Measurements from ENCODE around the gene ISM1. TPM values are rescaled to one million over a fixed set of nuclear protein-coding genes. Genes with fewer than 3 reads are reported as not detected.

Gene ISM1
- total RNA-seq, 1 donor from 2014 or later, result 0.98 TPM

- H3K9me3 Mint-ChIP-seq (ENCODE audit: unreplicated experiment), result peaks cover 2% of the 10 kb centered on the region
- FAIRE-seq, result no peak
- no peak overlapping the region for H3K4me3 ChIP-seq (ENCODE audit: insufficient read depth, low read depth, low read length)
- H3K4me1 ChIP-seq (ENCODE audit: insufficient read depth, low read length), result no peaks in the 10 kb centered on the region
- H3K9me3 ChIP-seq (ENCODE audit: insufficient read depth, low read depth, low read length), result no peaks in the 10 kb centered on the region
- H3K27me3 ChIP-seq (ENCODE audit: insufficient read depth, low read length), result no peaks in the 10 kb centered on the region
- H3K36me3 Mint-ChIP-seq (ENCODE audit: low read depth, unreplicated experiment), result no peaks in the 10 kb centered on the region
- H3K27ac Mint-ChIP-seq (ENCODE audit: unreplicated experiment), result no peak overlapping the region
- DNase-seq (ENCODE audit: low read depth), result no peak
- no peak overlapping the region for H3K27ac ChIP-seq (ENCODE audit: low read depth, low read length)
- H3K36me3 ChIP-seq (ENCODE audit: insufficient read depth, low read length), result no peaks in the 10 kb centered on the region
- H3K4me1 Mint-ChIP-seq (ENCODE audit: low read depth, unreplicated experiment), result no peaks in the 10 kb centered on the region
- TF ChIP-seq EZH2 (IDR thresholded peaks at IDR 0.05; ENCODE audit: insufficient read depth, low read length) (no peak), CTCF (IDR thresholded peaks at IDR 0.05; ENCODE audit: insufficient read depth, low read depth, low read length) (no peak)
- H2AFZ ChIP-seq (ENCODE audit: low read depth, low read length), result no peak overlapping the region
- H4K20me1 ChIP-seq (ENCODE audit: insufficient read depth, low read length), result no peaks in the 10 kb centered on the region
- no peaks in the 10 kb centered on the region for H3K79me2 ChIP-seq (ENCODE audit: insufficient read depth, low read length)
- no peak overlapping the region for H3K9ac ChIP-seq (ENCODE audit: low read length)
- H3K4me3 Mint-ChIP-seq (ENCODE audit: unreplicated experiment), result no peak overlapping the region
- no peak overlapping the region for H3K4me2 ChIP-seq (ENCODE audit: low read length)
- H3K27me3 Mint-ChIP-seq (ENCODE audit: low read depth, unreplicated experiment), result peaks cover 2% of the 10 kb centered on the region
Observed at GRCh38 chr20:13205848-13206434, 15.1 kb upstream of the ISM1 start.

- Histone ChIP-seq H3K79me2 (ENCODE audit: insufficient read depth, low read length) (no peaks in the 10 kb centered on the region), H2AFZ (ENCODE audit: low read depth, low read length) (no peak overlapping the region), H4K20me1 (ENCODE audit: insufficient read depth, low read length) (no peaks in the 10 kb centered on the region), H3K36me3 (ENCODE audit: insufficient read depth, low read length) (no peaks in the 10 kb centered on the region), H3K9me3 (ENCODE audit: insufficient read depth, low read depth, low read length) (no peaks in the 10 kb centered on the region), H3K4me2 (ENCODE audit: low read length) (no peak overlapping the region), H3K27ac (ENCODE audit: low read depth, low read length) (no peak overlapping the region), H3K4me1 (ENCODE audit: insufficient read depth, low read length) (no peaks in the 10 kb centered on the region), H3K9ac (ENCODE audit: low read length) (no peak overlapping the region), H3K4me3 (ENCODE audit: insufficient read depth, low read depth, low read length) (no peak overlapping the region), H3K27me3 (ENCODE audit: insufficient read depth, low read length) (peaks cover 2% of the 10 kb centered on the region)
- no peaks in the 10 kb centered on the region for H3K4me1 Mint-ChIP-seq (ENCODE audit: low read depth, unreplicated experiment)
- H3K27ac Mint-ChIP-seq (ENCODE audit: unreplicated experiment), result no peak overlapping the region
- H3K36me3 Mint-ChIP-seq (ENCODE audit: low read depth, unreplicated experiment), result no peaks in the 10 kb centered on the region
- peaks cover 2% of the 10 kb centered on the region for H3K27me3 Mint-ChIP-seq (ENCODE audit: low read depth, unreplicated experiment)
- no peak overlapping the region for H3K4me3 Mint-ChIP-seq (ENCODE audit: unreplicated experiment)
- FAIRE-seq (no peak), DNase-seq (ENCODE audit: low read depth) (no peak)
- TF ChIP-seq CTCF (IDR thresholded peaks at IDR 0.05; ENCODE audit: insufficient read depth, low read depth, low read length), result no peak
- TF ChIP-seq EZH2 (IDR thresholded peaks at IDR 0.05; ENCODE audit: insufficient read depth, low read length), result no peak
- no peaks in the 10 kb centered on the region for H3K9me3 Mint-ChIP-seq (ENCODE audit: unreplicated experiment)
Observed at GRCh38 chr20:13207016-13207415, 14.1 kb upstream of the ISM1 start.

- Mint-ChIP-seq H3K36me3 (ENCODE audit: low read depth, unreplicated experiment) (no peaks in the 10 kb centered on the region), H3K4me3 (ENCODE audit: unreplicated experiment) (no peak overlapping the region), H3K4me1 (ENCODE audit: low read depth, unreplicated experiment) (peaks cover 5% of the 10 kb centered on the region), H3K9me3 (ENCODE audit: unreplicated experiment) (no peaks in the 10 kb centered on the region), H3K27me3 (ENCODE audit: low read depth, unreplicated experiment) (peaks cover 24% of the 10 kb centered on the region), H3K27ac (ENCODE audit: unreplicated experiment) (no peak overlapping the region)
- Histone ChIP-seq H3K9ac (ENCODE audit: low read length) (no peak overlapping the region), H3K4me3 (ENCODE audit: insufficient read depth, low read depth, low read length) (no peak overlapping the region), H3K9me3 (ENCODE audit: insufficient read depth, low read depth, low read length) (no peaks in the 10 kb centered on the region), H4K20me1 (ENCODE audit: insufficient read depth, low read length) (no peaks in the 10 kb centered on the region), H3K4me1 (ENCODE audit: insufficient read depth, low read length) (no peaks in the 10 kb centered on the region), H3K4me2 (ENCODE audit: low read length) (no peak overlapping the region), H3K27me3 (ENCODE audit: insufficient read depth, low read length) (peaks cover 24% of the 10 kb centered on the region), H3K36me3 (ENCODE audit: insufficient read depth, low read length) (no peaks in the 10 kb centered on the region), H2AFZ (ENCODE audit: low read depth, low read length) (no peak overlapping the region), H3K27ac (ENCODE audit: low read depth, low read length) (no peak overlapping the region), H3K79me2 (ENCODE audit: insufficient read depth, low read length) (no peaks in the 10 kb centered on the region)
- FAIRE-seq, result no peak
- TF ChIP-seq EZH2 (IDR thresholded peaks at IDR 0.05; ENCODE audit: insufficient read depth, low read length) (no peak), CTCF (IDR thresholded peaks at IDR 0.05; ENCODE audit: insufficient read depth, low read depth, low read length) (no peak)
- DNase-seq (ENCODE audit: low read depth), result no peak
Observed at GRCh38 chr20:13211956-13212618, 9.0 kb upstream of the ISM1 start.
